Activated naive CD4-positive, alpha-beta T cell treated with anti-CD3 and anti-CD28 coated beads for 36 hours (primary cell): ENCODE results near the gene ACAD10. TPM values are rescaled to one million over a fixed set of nuclear protein-coding genes. Genes with fewer than 3 reads are reported as not detected.
"Not testable (repeated sequence)": the region's sequence is repeated elsewhere in the genome, so short reads cannot be mapped to it uniquely, and the experiment has no call there.

Source experiments
- CTCF ChIA-PET: fragments of 350-600 bp; sonication (Branson Sonifier 250); formaldehyde crosslinking; loops from one replicate; lab custom pipeline; 2021; ENCODE audit warnings: antibody characterized with exemption; lab: Charles Lee
- DNase-seq: peaks from one replicate; pipeline ENCODE4 v3.0.0-alpha.2; 2020
- H3K27ac Mint-ChIP-seq: one replicate; pipeline ENCODE4 v1.8.0; 2021; ENCODE audit warnings: mild to moderate bottlenecking, mixed read lengths
- H3K27me3 Mint-ChIP-seq: one replicate; pipeline ENCODE4 v1.8.0; 2021; ENCODE audit warnings: low read depth, mixed read lengths
- H3K36me3 Mint-ChIP-seq: one replicate; pipeline ENCODE4 v1.8.0; 2021; ENCODE audit warnings: low read depth, mixed read lengths
- H3K4me1 Mint-ChIP-seq: one replicate; pipeline ENCODE4 v1.8.0; 2021; ENCODE audit warnings: low read depth, mixed read lengths
- H3K4me3 Mint-ChIP-seq: one replicate; pipeline ENCODE4 v1.8.0; 2021; ENCODE audit warnings: mild to moderate bottlenecking, moderate library complexity, mixed read lengths
- H3K9me3 Mint-ChIP-seq: one replicate; pipeline ENCODE4 v1.8.0; 2021; ENCODE audit warnings: mixed read lengths
- intact Hi-C: fragments of 100-400 bp; cut with micrococcal nuclease; formaldehyde crosslinking; loops from one replicate; pipeline ENCODE4 v1.15.1; 2023
- total RNA-seq, 2 experiments: library from RNA; stranded (reverse); gene quantifications; one replicate each; pipeline ENCODE4 v1.2.3, GENCODE V29; 2021

ACAD10 gene
- total RNA-seq, 2 experiments from 2014 or later = 19.0 to 21.7 TPM

DNA sequence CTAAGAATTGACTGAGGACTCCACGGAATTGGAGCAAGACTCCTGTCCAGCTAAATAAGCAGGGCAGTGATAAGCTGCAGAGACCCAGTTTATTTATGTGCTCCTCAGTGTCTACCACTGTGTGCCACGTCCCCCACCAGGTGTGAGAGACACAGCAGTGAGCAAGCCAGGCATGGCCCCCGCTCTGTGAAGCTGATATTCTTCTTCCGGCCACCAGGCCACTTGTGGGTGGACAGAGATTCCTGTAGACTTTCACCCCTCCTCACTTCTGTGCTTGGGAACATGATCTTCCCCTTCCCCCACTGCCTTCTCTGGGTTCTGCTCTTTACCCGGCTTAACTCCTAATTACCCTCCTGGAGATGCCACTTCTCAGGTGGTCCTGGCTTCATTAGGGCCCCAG lies 21.4 kb upstream of the ACAD10 start:
- Mint-ChIP-seq H3K36me3 (peaks cover 14% of the 10 kb centered on the region), H3K27ac (peak overlapping the region; percentile 11), H3K27me3 (no peaks in the 10 kb centered on the region), H3K9me3 (no peaks in the 10 kb centered on the region), H3K4me1 (peaks cover 8% of the 10 kb centered on the region), H3K4me3 (no peak overlapping the region)
- CTCF ChIA-PET = no interaction called here
- intact Hi-C loops = no loop called here
- DNase-seq = no peak

DNA sequence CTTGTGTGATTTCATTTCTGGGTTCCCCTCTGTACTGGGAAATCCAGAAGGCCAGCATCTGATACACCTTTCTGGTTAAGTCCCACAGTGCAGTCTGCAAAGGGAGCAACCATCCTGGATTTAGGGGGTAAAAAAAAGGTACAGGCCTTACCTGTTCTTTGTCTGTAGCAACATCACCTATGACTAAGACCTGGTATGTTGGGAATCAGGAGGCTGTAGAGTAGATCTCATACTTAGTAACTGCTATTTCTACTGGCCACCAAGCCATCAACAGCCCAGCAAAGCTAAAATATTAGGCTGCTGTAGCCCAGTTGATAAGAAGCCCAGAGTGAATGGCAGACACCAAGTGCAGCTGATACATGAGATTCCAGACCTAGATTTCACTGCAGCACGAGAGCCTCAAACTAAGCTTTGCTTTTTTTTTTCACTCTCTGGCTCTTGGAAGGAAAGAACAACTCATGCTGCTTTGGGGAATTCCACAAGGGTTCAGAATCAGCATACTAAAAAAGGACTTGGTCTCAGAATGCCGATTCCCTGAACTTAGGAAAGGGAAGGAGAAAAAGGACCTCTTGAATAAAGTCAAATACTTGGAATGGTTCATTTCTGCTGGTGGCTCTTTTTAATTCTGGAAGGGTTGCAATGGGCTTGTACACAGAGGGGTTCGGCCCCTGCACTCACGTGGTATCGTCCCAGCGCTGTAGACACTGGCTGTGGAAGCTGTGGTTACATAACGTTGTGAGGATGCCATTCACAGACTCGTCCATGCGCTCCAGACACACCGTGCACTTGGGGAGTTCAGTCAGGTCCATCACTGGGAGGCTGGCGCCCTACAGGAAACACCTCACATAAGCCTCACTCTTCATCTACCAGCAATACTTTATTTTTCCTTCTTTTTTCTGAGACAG lies 20.6 kb upstream of the ACAD10 start:
- DNase-seq = no peak
- Mint-ChIP-seq H3K27me3 (no peaks in the 10 kb centered on the region), H3K27ac (peak overlapping the region; percentile 11), H3K36me3 (peaks cover 16% of the 10 kb centered on the region), H3K4me3 (no peak overlapping the region), H3K4me1 (peaks cover 8% of the 10 kb centered on the region), H3K9me3 (no peaks in the 10 kb centered on the region)
- CTCF ChIA-PET = no interaction called here
- intact Hi-C loops = no loop called here

DNA sequence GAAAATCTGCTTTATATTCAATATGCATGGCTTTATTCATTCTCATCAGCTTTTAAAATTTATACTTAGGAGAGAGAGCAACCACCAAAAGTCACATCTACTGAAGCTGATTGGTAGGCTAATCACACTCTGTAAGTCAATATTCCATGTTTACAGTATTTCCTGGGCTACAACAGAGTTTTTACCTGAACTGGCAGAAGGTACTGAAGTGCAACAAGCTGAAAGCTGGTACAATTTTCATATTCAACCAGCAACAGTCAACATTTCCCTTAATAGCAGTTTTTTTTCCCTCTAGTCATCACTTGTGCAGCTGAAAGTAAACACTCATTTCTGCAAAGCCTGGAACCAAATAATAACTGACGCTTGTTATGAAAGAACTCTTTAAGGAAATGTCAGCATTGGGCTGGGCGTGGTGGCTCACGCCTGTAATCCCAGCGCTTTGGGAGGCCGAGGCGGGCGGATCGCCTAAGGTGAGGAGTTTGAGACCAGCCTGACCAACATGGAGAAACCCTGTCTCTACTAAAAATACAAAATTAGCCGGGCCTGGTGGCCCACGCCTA lies 13.0 kb upstream of the ACAD10 start:
- CTCF ChIA-PET = interaction anchor here (1.1 to 2.7 kb wide), 4 partner anchors 37 to 276 kb away, joined by 3 to 15 read pairs (median 6); no protein-coding TSS in a partner anchor
- H3K9me3 Mint-ChIP-seq = no peaks in the 10 kb centered on the region
- no peak overlapping the region for H3K27ac Mint-ChIP-seq
- H3K4me1 Mint-ChIP-seq = no peaks in the 10 kb centered on the region
- H3K4me3 Mint-ChIP-seq = no peak overlapping the region
- no peak for DNase-seq
- peaks cover 16% of the 10 kb centered on the region for H3K36me3 Mint-ChIP-seq
- intact Hi-C loops = loop anchor here (1.0 kb wide), 1 partner anchor 276 kb away; no protein-coding TSS in a partner anchor
- H3K27me3 Mint-ChIP-seq = no peaks in the 10 kb centered on the region

DNA sequence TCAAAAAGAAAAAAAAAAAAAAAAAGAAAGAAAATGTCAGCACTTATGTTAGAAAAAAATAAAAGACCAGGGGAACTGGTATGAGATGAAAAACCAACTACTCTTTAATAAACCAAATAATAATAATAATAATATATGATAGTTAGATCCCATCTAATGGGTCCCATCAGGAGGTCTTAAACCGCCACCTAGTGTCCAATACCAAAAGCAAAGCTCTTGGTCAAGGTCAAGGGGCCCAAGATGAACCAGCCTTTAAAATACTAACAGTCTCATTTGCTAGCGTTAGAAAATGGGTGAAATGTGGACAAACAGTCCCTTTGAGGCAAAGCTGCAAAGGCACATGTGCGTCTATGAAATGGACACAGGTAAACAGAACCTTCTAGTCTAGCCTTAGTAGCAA lies 12.3 kb upstream of the ACAD10 start:
- Mint-ChIP-seq H3K4me3 (no peak overlapping the region), H3K27me3 (no peaks in the 10 kb centered on the region), H3K36me3 (peaks cover 16% of the 10 kb centered on the region), H3K27ac (no peak overlapping the region), H3K4me1 (no peaks in the 10 kb centered on the region), H3K9me3 (no peaks in the 10 kb centered on the region)
- intact Hi-C loops = loop anchor here (1.0 kb wide), 1 partner anchor 276 kb away; no protein-coding TSS in a partner anchor
- DNase-seq = no peak
- CTCF ChIA-PET = interaction anchor here (0.6 to 2.7 kb wide), 5 partner anchors 37 to 277 kb away, joined by 3 to 15 read pairs (median 5); no protein-coding TSS in a partner anchor

DNA sequence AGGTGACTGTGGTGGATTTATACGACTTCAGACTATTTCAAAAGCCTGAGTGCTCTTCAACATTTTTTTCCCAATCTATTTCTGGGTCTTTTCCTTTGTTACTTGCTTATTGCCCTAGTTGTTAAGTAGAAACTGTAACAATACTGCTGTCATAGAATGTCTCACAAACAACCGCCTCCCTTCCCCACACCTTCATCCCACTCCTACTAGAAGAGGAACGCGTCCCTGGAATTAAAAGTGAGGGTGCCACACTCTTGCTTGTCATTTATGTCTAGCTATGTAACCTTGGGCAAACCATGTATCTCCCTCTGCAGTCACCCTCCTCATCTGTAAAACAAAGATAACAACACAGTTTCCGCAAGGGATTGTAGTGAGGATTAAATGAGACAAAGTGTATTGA lies 8.7 kb upstream of the ACAD10 start:
- intact Hi-C loops = no loop called here
- CTCF ChIA-PET = interaction anchor here (0.6 kb wide), 1 partner anchor 651 kb away, joined by 3 read pairs; no protein-coding TSS in a partner anchor

DNA sequence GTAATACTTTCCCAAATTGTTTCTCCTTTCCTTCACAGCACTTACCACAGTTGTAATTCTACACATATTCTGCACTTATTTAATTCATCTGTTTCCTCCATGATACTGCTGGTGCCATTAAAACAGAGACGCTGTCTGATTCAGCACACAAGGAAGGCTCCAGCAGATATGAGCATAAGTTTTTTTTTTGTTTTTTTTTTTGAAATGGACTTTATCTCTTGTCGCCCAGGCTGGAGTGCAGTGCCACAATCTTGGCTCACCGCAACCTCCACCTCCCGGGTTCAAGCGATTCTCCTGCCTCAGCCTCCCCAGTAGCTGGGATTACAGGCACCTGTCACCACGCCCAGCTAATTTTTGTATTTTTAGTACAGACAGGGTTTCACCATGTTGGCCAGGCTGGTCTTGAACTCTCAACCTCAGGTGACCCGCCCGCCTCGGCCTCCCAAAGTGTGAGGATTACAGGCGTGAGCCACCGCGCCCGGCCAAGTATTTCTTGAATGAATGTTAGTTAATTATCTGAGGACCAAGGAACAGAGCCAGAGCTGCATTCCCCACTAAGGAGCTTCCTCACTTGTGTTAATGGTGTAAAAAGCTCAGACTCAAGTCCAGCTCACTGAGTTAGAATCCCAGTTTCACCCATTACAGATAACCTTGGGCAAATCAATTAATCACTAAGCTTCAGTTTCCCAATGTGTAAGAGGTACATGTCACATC lies 1.2 kb upstream of the ACAD10 start:
- CTCF ChIA-PET = interaction anchor here (0.6 to 2.4 kb wide), 4 partner anchors 128 to 661 kb away, joined by 3 to 7 read pairs (median 4); no protein-coding TSS in a partner anchor
- peaks cover 33% of the 10 kb centered on the region for H3K4me1 Mint-ChIP-seq
- H3K27ac Mint-ChIP-seq = peak overlapping the region; percentile 83
- peaks cover 15% of the 10 kb centered on the region for H3K36me3 Mint-ChIP-seq
- H3K4me3 Mint-ChIP-seq = peak overlapping the region; percentile 91
- not testable (repeated sequence) for H3K9me3 Mint-ChIP-seq, DNase-seq, H3K27me3 Mint-ChIP-seq
- intact Hi-C loops = loop anchor here (1.0 to 10.0 kb wide), 4 partner anchors 88 to 330 kb away; partner anchors contain the start of genes ERP29 and TMEM116

More for the DNA sequence above, 8.7 kb upstream of the ACAD10 start:
- no peaks in the 10 kb centered on the region for H3K9me3 Mint-ChIP-seq
- no peaks in the 10 kb centered on the region for H3K4me1 Mint-ChIP-seq
- DNase-seq = no peak
- H3K27me3 Mint-ChIP-seq = no peaks in the 10 kb centered on the region
- peaks cover 17% of the 10 kb centered on the region for H3K36me3 Mint-ChIP-seq
- H3K4me3 Mint-ChIP-seq = no peak overlapping the region
- no peak overlapping the region for H3K27ac Mint-ChIP-seq

DNA sequence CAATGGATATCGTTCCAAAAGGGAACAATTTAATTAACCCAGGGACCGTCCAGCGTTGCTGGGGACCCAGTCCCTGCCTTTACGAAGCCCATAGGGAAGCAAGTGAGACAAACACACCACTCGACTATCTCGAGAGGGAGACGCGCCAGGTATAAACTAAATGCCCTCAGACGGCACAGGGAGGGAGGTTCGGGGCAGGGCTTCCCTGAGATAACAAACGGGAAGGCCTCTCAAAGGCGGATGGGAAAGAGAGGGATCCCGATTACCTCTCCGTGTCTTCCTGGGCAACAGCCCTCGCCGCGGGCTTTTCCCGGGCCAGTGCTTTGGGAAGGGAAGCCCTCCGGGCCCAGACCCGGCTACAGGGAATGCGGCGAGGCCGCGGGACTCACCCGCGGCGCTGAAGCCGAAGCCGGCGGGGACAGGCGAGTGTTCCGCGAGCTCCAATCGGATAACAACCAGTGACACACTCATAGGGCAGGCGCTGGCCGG lies 487 bp upstream of the ACAD10 start:
- intact Hi-C loops = loop anchor here (1.0 to 10.0 kb wide), 4 partner anchors 89 to 329 kb away; partner anchors contain the start of genes ERP29 and TMEM116
- Mint-ChIP-seq H3K4me3 (peak overlapping the region; percentile 91), H3K27me3 (no peaks in the 10 kb centered on the region), H3K36me3 (peaks cover 15% of the 10 kb centered on the region), H3K27ac (peak overlapping the region; percentile 83), H3K4me1 (peaks cover 33% of the 10 kb centered on the region), H3K9me3 (no peaks in the 10 kb centered on the region)
- CTCF ChIA-PET = interaction anchor here (1.1 to 2.4 kb wide), 3 partner anchors 127 to 157 kb away, joined by 4 to 7 read pairs (median 4); no protein-coding TSS in a partner anchor
- DNase-seq = peak; percentile 17

DNA sequence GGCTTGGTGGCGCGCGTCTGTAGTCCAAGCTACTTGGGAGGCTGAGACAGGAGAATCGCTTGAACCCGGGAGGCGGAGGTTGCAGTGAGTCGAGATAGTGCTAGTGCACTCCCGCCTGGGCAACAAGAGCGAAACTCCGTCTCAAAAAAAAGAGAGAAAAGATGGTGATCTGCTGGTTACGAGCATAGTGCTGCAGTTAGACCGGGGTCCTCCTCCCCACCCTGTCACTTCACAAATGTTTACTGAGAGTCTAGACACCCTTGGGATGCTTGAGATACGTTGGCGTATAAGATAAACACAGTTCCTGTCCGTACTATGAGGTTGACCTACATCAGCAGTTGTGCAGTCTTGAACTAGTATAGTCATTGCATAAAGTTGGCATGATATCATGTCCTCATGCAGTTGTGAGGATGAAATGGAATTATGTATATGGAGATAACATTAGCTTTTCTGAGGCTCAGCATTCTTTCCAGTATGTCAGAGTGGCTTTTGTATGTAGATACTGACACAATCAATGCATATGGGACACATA lies 787 bp downstream of the ACAD10 start:
- CTCF ChIA-PET = interaction anchor here (0.8 to 2.0 kb wide), 2 partner anchors 100 to 158 kb away, joined by 4 read pairs; no protein-coding TSS in a partner anchor
- Mint-ChIP-seq H3K27me3 (no peaks in the 10 kb centered on the region), H3K4me1 (peaks cover 33% of the 10 kb centered on the region), H3K9me3 (no peaks in the 10 kb centered on the region), H3K4me3 (peak overlapping the region; percentile 91), H3K36me3 (peaks cover 16% of the 10 kb centered on the region), H3K27ac (peak overlapping the region; percentile 86)
- DNase-seq = no peak
- intact Hi-C loops = loop anchor here (1.0 to 10.0 kb wide), 5 partner anchors 155 to 328 kb away; partner anchors contain the start of genes ERP29, SH2B3 and TMEM116

DNA sequence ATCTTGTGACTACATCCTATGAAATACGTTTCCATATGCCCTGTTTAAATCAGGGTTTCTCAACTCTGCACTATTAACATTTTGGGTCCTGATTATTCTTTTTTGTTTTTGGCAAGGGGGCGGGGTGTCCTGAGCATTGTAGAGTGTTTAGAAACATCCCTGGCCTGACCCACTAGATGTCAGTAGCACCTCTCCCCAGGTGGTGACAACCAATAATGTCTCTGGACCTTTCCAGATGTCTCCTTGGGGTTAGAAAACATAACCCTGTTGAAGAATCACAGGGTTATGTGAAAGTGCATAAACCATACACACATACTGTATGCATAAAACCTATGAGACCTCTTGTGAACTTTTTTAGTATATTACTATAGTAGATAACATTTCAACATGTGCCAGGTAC lies 1.4 kb downstream of the ACAD10 start:
- Mint-ChIP-seq H3K36me3 (peaks cover 10% of the 10 kb centered on the region), H3K27me3 (no peaks in the 10 kb centered on the region), H3K4me3 (peak overlapping the region; percentile 20), H3K4me1 (peaks cover 33% of the 10 kb centered on the region), H3K9me3 (no peaks in the 10 kb centered on the region), H3K27ac (no peak overlapping the region)
- DNase-seq = peak; percentile 12
- intact Hi-C loops = loop anchor here (2.0 to 10.0 kb wide), 4 partner anchors 162 to 328 kb away; partner anchors contain the start of genes ERP29, SH2B3 and TMEM116
- CTCF ChIA-PET = interaction anchor here (0.6 to 0.8 kb wide), 2 partner anchors 101 to 283 kb away, joined by 4 read pairs; no protein-coding TSS in a partner anchor

DNA sequence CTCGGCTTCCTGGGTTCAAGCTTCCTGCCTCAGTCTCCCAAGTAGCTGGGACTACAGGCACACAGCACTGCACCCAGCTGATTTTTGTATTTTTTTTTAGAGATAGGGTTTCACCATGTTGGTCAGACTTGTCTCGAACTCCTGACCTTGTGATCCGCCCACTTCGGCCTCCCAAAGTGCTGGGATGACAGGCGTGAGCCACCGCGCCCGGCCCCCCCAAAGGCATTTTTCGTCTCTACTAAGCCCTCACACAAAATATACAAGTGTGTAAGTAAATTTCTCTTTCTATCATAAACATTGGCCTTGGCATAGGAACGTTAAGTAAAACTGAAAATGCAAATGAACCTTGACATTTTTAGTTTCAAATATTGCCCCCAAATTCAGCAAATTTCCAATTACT lies 2.1 kb downstream of the ACAD10 start:
- H3K27me3 Mint-ChIP-seq = no peaks in the 10 kb centered on the region
- no peak for DNase-seq
- no peak overlapping the region for H3K4me3 Mint-ChIP-seq
- H3K27ac Mint-ChIP-seq = no peak overlapping the region
- intact Hi-C loops = loop anchor here (2.0 to 10.0 kb wide), 4 partner anchors 163 to 327 kb away; partner anchors contain the start of genes ERP29, SH2B3 and TMEM116
- no peaks in the 10 kb centered on the region for H3K9me3 Mint-ChIP-seq
- peaks cover 33% of the 10 kb centered on the region for H3K4me1 Mint-ChIP-seq
- peaks cover 11% of the 10 kb centered on the region for H3K36me3 Mint-ChIP-seq
- CTCF ChIA-PET = no interaction called here

DNA sequence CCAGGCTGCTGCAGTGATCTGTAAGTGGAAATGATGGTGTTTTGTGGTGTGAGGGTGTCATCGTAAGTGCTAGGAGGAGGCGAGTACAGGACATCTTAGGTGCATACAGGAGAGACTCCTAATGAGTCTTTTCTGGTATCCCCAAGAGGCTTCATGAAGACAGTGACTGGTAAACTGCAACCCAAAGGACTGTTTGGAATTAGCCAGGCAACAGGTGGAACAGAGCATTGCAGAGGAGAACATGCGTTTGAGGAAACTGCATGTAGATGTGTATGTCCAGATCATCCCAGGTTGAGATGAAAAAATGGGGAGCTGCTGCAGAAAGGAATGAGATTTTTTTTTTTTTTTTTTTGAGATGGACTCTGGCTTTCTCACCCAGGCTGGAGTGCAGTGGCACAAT lies 5.4 kb downstream of the ACAD10 start:
- Mint-ChIP-seq H3K4me3 (no peak overlapping the region), H3K4me1 (peaks cover 14% of the 10 kb centered on the region), H3K36me3 (peaks cover 15% of the 10 kb centered on the region), H3K27ac (no peak overlapping the region), H3K9me3 (no peaks in the 10 kb centered on the region), H3K27me3 (no peaks in the 10 kb centered on the region)
- intact Hi-C loops = no loop called here
- CTCF ChIA-PET = no interaction called here
- no peak for DNase-seq
